ENCODE results near the gene KIR2DL3. TPM values are rescaled to one million over a fixed set of nuclear protein-coding genes. Genes with fewer than 3 reads are reported as not detected.
"Not testable (repeated sequence)": the region's sequence is repeated elsewhere in the genome, so short reads cannot be mapped to it uniquely, and the experiment has no call there.

KIR2DL3 gene
- total RNA-seq, 1 donor from 2014 or later: not detected

DNA sequence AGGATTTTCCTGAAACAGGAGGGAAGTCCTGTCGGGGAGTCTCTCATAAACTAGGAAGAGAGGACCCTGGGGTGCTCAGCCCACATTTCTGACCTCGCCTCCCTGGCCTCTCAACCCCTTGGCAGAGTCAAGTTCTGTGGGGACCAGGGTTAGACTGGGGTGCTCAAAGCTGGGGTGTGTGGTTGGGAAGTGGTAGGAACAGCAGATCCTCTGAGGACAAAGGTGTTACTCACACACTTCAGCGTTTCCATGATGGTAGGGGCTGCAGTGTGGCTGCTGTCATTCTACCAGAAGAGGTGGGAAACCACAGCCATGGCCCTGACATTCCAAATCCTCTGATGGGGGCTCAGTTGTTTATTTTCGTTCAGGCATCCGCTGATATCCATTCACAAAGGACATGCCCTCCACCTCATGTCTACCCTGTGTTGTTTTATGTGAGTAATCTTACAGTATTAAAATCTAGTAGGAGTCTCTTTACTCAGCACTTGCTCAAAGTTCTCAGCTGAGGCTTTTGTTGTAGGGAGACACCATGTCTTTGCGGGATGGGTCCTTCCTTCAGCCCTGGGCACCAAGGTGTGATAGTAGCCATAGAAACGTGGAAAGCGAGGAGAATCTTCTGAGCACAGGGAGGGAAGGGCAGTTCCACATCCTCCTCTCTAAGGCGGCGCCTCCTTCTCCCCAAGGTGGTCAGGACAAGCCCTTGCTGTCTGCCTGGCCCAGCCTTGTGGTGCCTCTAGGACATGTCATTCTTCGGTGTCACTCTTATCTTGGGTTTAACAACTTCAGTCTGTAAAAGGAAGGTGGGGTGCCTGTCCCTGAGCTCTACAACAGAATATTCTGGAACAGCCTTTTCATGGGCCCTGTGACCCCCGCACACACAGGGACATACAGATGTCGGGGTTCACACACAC lies 1.5 kb downstream of the KIR2DL3 start:
- Histone ChIP-seq H3K4me1 (ENCODE audit: control insufficient read depth in 3 of 3, insufficient read depth in 3 of 3, low read length in 3 of 3) (no peaks in the 10 kb centered on the region), H3K4me3 (ENCODE audit: low read length in 3 of 3) (no peak overlapping the region), H3K36me3 (ENCODE audit: control insufficient read depth in 3 of 3, insufficient read depth in 3 of 3, low read length in 3 of 3) (no peaks in the 10 kb centered on the region), H3K9me3 (ENCODE audit: control insufficient read depth in 3 of 3, low read length in 3 of 3) (no peaks in the 10 kb centered on the region), H3K27me3 (ENCODE audit: control insufficient read depth in 3 of 3, insufficient read depth in 3 of 3, low read length in 3 of 3) (no peaks in the 10 kb centered on the region), H3K9ac (ENCODE audit: low read depth in 1 of 3, low read length in 3 of 3) (no peak overlapping the region), H3K27ac (ENCODE audit: low read depth, low read length) (no peak overlapping the region)

DNA sequence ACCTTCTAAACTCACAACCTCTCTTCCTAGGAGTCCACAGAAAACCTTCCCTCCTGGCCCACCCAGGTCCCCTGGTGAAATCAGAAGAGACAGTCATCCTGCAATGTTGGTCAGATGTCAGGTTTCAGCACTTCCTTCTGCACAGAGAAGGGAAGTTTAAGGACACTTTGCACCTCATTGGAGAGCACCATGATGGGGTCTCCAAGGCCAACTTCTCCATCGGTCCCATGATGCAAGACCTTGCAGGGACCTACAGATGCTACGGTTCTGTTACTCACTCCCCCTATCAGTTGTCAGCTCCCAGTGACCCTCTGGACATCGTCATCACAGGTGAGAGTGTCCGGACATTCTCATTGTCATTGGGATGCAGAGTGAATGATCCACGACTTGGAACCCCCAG lies 3.6 kb downstream of the KIR2DL3 start:
- not testable (repeated sequence) for H3K4me1 ChIP-seq (ENCODE audit: control insufficient read depth in 3 of 3, insufficient read depth in 3 of 3, low read length in 3 of 3); H3K27me3 ChIP-seq (ENCODE audit: control insufficient read depth in 3 of 3, insufficient read depth in 3 of 3, low read length in 3 of 3); H3K9ac ChIP-seq (ENCODE audit: low read depth in 1 of 3, low read length in 3 of 3); H3K4me3 ChIP-seq (ENCODE audit: low read length in 3 of 3); H3K27ac ChIP-seq (ENCODE audit: low read depth, low read length); H3K9me3 ChIP-seq (ENCODE audit: control insufficient read depth in 3 of 3, low read length in 3 of 3); H3K36me3 ChIP-seq (ENCODE audit: control insufficient read depth in 3 of 3, insufficient read depth in 3 of 3, low read length in 3 of 3)

DNA sequence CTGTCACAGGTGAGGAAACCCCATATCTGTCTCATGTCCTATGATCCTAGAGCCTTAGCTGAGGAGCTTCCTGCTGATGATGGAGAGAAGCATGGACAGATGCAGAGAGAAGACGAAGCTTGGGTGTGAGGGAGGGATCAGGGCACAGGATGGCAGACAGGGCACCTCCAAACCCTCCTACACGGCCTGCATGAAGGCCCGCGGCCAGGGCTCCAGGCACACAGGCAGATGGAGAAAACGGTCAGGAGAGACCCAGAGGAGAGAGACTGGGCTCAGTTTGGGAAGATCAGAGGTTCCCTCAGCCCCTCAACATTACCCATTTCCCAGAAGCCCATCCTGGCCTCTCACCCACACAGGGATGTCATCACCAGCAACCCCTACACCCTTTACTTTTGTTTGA lies 5.8 kb downstream of the KIR2DL3 start:
- not testable (repeated sequence) for H3K9ac ChIP-seq (ENCODE audit: low read depth in 1 of 3, low read length in 3 of 3); H3K27ac ChIP-seq (ENCODE audit: low read depth, low read length); H3K36me3 ChIP-seq (ENCODE audit: control insufficient read depth in 3 of 3, insufficient read depth in 3 of 3, low read length in 3 of 3)

DNA sequence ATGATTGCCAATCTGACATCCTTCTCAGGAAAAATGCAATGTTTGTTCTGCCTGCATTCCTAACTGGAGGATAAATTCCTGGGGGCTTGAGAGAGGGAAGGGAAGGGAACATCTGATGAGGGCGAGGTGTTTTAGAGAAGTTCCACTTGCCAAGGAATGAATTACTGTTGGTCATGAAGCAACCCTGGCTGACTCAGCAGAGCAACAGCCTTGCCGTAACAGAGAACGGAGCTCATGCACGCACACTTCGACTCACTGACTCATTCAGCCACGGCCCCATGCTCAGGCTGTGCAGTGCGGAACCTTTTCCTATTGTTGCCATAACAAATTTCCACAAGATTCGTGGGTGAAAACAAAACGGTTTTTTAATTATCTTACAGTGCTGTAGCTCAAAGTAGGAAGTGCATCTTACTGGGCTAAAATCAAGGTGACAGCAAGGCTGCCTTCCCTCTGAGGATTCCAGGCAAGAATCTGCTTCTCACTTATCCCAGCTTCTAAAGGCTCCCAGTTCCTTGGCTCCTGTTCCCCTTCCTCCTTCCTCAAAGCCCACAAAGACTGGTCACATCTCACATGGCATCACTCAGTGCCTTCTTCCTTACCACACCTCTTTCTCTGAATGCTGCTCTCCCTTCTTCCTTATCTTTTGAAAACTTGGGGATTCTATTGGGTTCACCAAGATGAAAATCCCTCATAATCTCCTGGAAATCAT lies 9.5 kb downstream of the KIR2DL3 start:
- not testable (repeated sequence) for H3K27me3 ChIP-seq (ENCODE audit: control insufficient read depth in 3 of 3, insufficient read depth in 3 of 3, low read length in 3 of 3); H3K36me3 ChIP-seq (ENCODE audit: control insufficient read depth in 3 of 3, insufficient read depth in 3 of 3, low read length in 3 of 3); H3K4me3 ChIP-seq (ENCODE audit: low read length in 3 of 3); H3K4me1 ChIP-seq (ENCODE audit: control insufficient read depth in 3 of 3, insufficient read depth in 3 of 3, low read length in 3 of 3); H3K27ac ChIP-seq (ENCODE audit: low read depth, low read length); H3K9me3 ChIP-seq (ENCODE audit: control insufficient read depth in 3 of 3, low read length in 3 of 3); H3K9ac ChIP-seq (ENCODE audit: low read depth in 1 of 3, low read length in 3 of 3)

More for the DNA sequence above, 5.8 kb downstream of the KIR2DL3 start:
- H3K27me3 ChIP-seq (ENCODE audit: control insufficient read depth in 3 of 3, insufficient read depth in 3 of 3, low read length in 3 of 3); H3K4me1 ChIP-seq (ENCODE audit: control insufficient read depth in 3 of 3, insufficient read depth in 3 of 3, low read length in 3 of 3); H3K4me3 ChIP-seq (ENCODE audit: low read length in 3 of 3); H3K9me3 ChIP-seq (ENCODE audit: control insufficient read depth in 3 of 3, low read length in 3 of 3): not testable (repeated sequence)

DNA sequence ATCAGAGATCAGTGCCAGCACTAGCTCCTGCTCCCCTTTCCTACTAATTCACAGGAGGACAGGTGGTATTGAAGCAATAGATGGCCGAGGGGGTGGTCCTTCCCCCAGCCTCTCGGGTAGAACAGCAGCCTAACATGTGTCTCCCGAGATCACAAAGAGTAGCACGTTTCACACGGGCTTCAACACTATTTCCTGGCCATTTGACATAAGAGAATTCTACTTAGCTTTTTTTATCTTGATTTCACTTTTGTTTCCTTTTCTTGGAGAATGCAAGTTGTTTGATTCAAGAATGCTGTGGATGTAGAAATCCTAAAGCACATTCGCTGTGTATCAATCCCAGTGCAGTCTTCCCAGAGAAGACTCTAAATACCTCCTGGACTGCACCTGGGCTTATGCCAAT lies 12.0 kb downstream of the KIR2DL3 start:
- H3K4me1 ChIP-seq (ENCODE audit: control insufficient read depth in 3 of 3, insufficient read depth in 3 of 3, low read length in 3 of 3); H3K27me3 ChIP-seq (ENCODE audit: control insufficient read depth in 3 of 3, insufficient read depth in 3 of 3, low read length in 3 of 3); H3K36me3 ChIP-seq (ENCODE audit: control insufficient read depth in 3 of 3, insufficient read depth in 3 of 3, low read length in 3 of 3); H3K9me3 ChIP-seq (ENCODE audit: control insufficient read depth in 3 of 3, low read length in 3 of 3); H3K4me3 ChIP-seq (ENCODE audit: low read length in 3 of 3); H3K27ac ChIP-seq (ENCODE audit: low read depth, low read length); H3K9ac ChIP-seq (ENCODE audit: low read depth in 1 of 3, low read length in 3 of 3): not testable (repeated sequence)

DNA sequence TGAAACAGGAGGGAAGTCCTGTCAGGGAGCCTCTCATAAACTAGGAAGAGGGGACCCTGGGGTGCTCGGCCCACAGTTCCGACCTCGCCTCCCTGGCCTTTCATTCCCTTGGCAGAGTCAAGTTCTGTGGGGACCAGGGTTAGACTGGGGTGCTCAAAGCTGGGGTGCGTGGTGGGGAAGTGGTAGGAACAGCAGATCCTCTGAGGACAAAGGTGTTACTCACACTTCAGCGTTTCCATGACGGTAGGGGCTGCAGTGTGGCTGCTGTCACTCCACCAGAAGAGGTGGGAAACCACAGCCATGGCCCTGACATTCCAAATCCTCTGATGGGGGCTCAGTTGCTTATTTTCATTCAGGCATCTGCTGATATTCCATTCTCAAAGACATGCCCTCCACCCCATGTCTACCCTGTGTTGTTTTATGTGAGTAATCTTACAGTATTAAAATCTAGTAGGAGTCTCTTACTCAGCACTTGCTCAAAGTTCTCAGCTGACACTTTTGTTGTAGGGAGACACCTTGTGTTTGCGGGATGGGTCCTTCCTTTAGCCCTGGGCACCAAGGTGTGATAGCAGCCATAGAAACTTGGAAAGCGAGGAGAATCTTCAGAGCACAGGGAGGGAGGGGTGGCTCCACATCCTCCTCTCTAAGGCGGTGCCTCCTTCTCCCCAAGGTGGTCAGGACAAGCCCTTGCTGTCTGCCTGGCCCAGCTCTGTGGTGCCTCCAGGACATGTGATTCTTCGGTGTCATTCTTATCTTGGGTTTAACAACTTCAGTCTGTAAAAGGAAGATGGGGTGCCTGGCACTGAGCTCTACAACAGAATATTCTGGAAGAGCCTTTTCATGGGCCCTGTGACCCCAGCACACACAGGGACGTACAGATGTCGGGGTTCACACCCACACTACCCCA lies 18.1 kb downstream of the KIR2DL3 start:
- not testable (repeated sequence) for H3K4me3 ChIP-seq (ENCODE audit: low read length in 3 of 3); H3K9ac ChIP-seq (ENCODE audit: low read depth in 1 of 3, low read length in 3 of 3); H3K27me3 ChIP-seq (ENCODE audit: control insufficient read depth in 3 of 3, insufficient read depth in 3 of 3, low read length in 3 of 3); H3K4me1 ChIP-seq (ENCODE audit: control insufficient read depth in 3 of 3, insufficient read depth in 3 of 3, low read length in 3 of 3); H3K9me3 ChIP-seq (ENCODE audit: control insufficient read depth in 3 of 3, low read length in 3 of 3); H3K27ac ChIP-seq (ENCODE audit: low read depth, low read length); H3K36me3 ChIP-seq (ENCODE audit: control insufficient read depth in 3 of 3, insufficient read depth in 3 of 3, low read length in 3 of 3)

DNA sequence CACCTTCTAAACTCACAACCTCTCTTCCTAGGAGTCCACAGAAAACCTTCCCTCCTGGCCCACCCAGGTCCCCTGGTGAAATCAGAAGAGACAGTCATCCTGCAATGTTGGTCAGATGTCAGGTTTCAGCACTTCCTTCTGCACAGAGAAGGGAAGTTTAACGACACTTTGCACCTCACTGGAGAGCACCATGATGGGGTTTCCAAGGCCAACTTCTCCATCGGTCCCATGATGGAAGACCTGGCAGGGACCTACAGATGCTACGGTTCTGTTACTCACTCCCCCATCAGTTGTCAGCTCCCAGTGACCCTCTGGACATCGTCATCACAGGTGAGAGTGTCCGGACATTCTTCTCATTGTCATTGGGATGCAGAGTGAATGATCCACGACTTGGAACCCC lies 20.3 kb downstream of the KIR2DL3 start:
- H3K9me3 ChIP-seq (ENCODE audit: control insufficient read depth in 3 of 3, low read length in 3 of 3); H3K4me3 ChIP-seq (ENCODE audit: low read length in 3 of 3); H3K4me1 ChIP-seq (ENCODE audit: control insufficient read depth in 3 of 3, insufficient read depth in 3 of 3, low read length in 3 of 3); H3K27me3 ChIP-seq (ENCODE audit: control insufficient read depth in 3 of 3, insufficient read depth in 3 of 3, low read length in 3 of 3); H3K27ac ChIP-seq (ENCODE audit: low read depth, low read length); H3K36me3 ChIP-seq (ENCODE audit: control insufficient read depth in 3 of 3, insufficient read depth in 3 of 3, low read length in 3 of 3); H3K9ac ChIP-seq (ENCODE audit: low read depth in 1 of 3, low read length in 3 of 3): not testable (repeated sequence)

DNA sequence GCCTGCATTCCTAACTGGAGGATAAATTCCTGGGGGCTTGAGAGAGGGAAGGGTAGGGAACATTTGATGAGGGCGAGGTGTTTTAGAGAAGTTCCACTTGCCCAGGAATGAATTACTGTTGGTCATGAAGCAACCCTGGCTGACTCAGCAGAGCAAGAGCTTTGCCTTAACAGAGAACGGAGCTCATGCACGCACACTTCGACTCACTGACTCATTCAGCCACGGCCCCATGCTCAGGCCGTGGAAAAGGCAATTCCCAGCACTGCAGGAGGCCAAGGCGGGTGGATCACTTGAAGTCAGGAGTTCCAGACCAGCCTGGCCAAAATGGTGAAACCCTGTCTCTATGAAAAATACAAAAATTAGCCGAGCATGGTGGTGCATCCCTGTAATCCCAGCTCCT lies 25.9 kb downstream of the KIR2DL3 start:
- not testable (repeated sequence) for H3K27ac ChIP-seq (ENCODE audit: low read depth, low read length); H3K9me3 ChIP-seq (ENCODE audit: control insufficient read depth in 3 of 3, low read length in 3 of 3); H3K27me3 ChIP-seq (ENCODE audit: control insufficient read depth in 3 of 3, insufficient read depth in 3 of 3, low read length in 3 of 3)

DNA sequence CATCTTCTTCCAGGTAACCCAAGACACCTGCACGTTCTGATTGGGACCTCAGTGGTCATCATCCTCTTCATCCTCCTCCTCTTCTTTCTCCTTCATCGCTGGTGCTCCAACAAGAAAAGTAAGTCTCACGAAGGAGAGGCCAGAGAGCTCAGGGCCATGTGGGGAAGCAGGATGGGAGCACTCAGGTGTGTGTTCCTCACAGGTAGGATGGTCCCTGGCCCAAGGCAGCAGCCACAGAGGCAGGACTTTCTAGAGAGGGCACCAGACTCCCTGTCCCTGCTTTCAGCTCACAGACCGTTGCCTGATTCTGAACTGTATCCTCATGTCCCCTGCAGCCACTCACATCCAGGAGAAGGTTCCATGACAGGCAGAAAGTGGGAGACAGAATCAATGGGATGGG lies 28.2 kb downstream of the KIR2DL3 start:
- H3K4me3 ChIP-seq (ENCODE audit: low read length in 3 of 3); H3K27me3 ChIP-seq (ENCODE audit: control insufficient read depth in 3 of 3, insufficient read depth in 3 of 3, low read length in 3 of 3); H3K9ac ChIP-seq (ENCODE audit: low read depth in 1 of 3, low read length in 3 of 3); H3K9me3 ChIP-seq (ENCODE audit: control insufficient read depth in 3 of 3, low read length in 3 of 3); H3K27ac ChIP-seq (ENCODE audit: low read depth, low read length); H3K36me3 ChIP-seq (ENCODE audit: control insufficient read depth in 3 of 3, insufficient read depth in 3 of 3, low read length in 3 of 3); H3K4me1 ChIP-seq (ENCODE audit: control insufficient read depth in 3 of 3, insufficient read depth in 3 of 3, low read length in 3 of 3): not testable (repeated sequence)

More for the DNA sequence above, 25.9 kb downstream of the KIR2DL3 start:
- H3K36me3 ChIP-seq (ENCODE audit: control insufficient read depth in 3 of 3, insufficient read depth in 3 of 3, low read length in 3 of 3); H3K4me3 ChIP-seq (ENCODE audit: low read length in 3 of 3); H3K4me1 ChIP-seq (ENCODE audit: control insufficient read depth in 3 of 3, insufficient read depth in 3 of 3, low read length in 3 of 3); H3K9ac ChIP-seq (ENCODE audit: low read depth in 1 of 3, low read length in 3 of 3): not testable (repeated sequence)

DNA sequence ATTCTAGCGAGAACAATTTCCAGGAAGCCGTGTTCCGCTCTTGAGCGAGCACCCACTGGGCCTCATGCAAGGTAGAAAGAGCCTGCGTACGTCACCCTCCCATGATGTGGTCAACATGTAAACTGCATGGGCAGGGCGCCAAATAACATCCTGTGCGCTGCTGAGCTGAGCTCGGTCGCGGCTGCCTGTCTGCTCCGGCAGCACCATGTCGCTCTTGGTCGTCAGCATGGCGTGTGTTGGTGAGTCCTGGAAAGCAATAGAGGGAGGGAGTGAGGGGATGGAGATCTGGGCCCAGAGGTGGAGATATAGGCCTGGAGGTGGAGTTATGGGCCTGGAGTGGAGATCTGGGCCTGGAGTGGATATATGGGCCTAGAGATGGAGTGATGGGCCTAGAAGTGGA lies 31.3 kb downstream of the KIR2DL3 start, which contains the start of gene KIR2DL1:
KIR2DL1 (plus strand) TSS at position 148 of the 400 bp plus-strand sequence; CDS start at position 206, 58 bp downstream.
- H3K9ac ChIP-seq (ENCODE audit: low read depth in 1 of 3, low read length in 3 of 3); H3K4me3 ChIP-seq (ENCODE audit: low read length in 3 of 3); H3K4me1 ChIP-seq (ENCODE audit: control insufficient read depth in 3 of 3, insufficient read depth in 3 of 3, low read length in 3 of 3); H3K9me3 ChIP-seq (ENCODE audit: control insufficient read depth in 3 of 3, low read length in 3 of 3); H3K36me3 ChIP-seq (ENCODE audit: control insufficient read depth in 3 of 3, insufficient read depth in 3 of 3, low read length in 3 of 3); H3K27me3 ChIP-seq (ENCODE audit: control insufficient read depth in 3 of 3, insufficient read depth in 3 of 3, low read length in 3 of 3); H3K27ac ChIP-seq (ENCODE audit: low read depth, low read length): not testable (repeated sequence)
